Left ventricle myocardium inferior (tissue), 1 donor: ENCODE measurements around the gene KRTAP10-2. TPM values are rescaled to one million over a fixed set of nuclear protein-coding genes. Genes with fewer than 3 reads are reported as not detected.
"Not testable (repeated sequence)": the region's sequence is repeated elsewhere in the genome, so short reads cannot be mapped to it uniquely, and the experiment has no call there.

Experiments used
- DNase-seq: peaks from one replicate; pipeline ENCODE4 v3.0.0-alpha.2; 2020
- H3K27ac ChIP-seq: fragments of 200-600 bp; replicated peaks from 2 replicates; pipeline ENCODE4 v1.8.0; 2021
- H3K27me3 ChIP-seq: fragments of 200-600 bp; 2 replicates; pipeline ENCODE4 v1.8.0; 2021; ENCODE audit warnings: low read depth
- H3K36me3 ChIP-seq: fragments of 200-600 bp; 2 replicates; pipeline ENCODE4 v1.8.0; 2021
- H3K4me1 ChIP-seq: fragments of 200-600 bp; 2 replicates; pipeline ENCODE4 v1.8.0; 2021
- H3K4me3 ChIP-seq: fragments of 200-600 bp; 2 replicates; pipeline ENCODE4 v1.8.0; 2021; ENCODE audit warnings: mild to moderate bottlenecking, moderate library complexity
- H3K9me3 ChIP-seq: fragments of 200-600 bp; replicated peaks from 2 replicates; pipeline ENCODE4 v1.8.0; 2021
- intact Hi-C: fragments of 100-400 bp; cut with micrococcal nuclease; formaldehyde crosslinking; loops from one replicate; pipeline ENCODE4 v1.11.0; 2022
- total RNA-seq: library from RNA; stranded (reverse); fragmentation: NEBNext Ultra II Directional; extraction: Animal tissue kit (Norgen Biotek cat#: 25700); gene quantifications from one replicate; pipeline ENCODE4 v1.2.1, GENCODE V29; 2021
- TF ChIP-seq, protein P1 (sequence below): fragments of 200-600 bp; IDR thresholded peaks from 2 replicates; pipeline ENCODE4 v1.8.0; 2021; ENCODE audit warnings: antibody characterized with exemption, mild to moderate bottlenecking, borderline replicate concordance
- donor health status: DM: no; HTN: yes; CAD: no; lungs with severe emphysema.

Gene KRTAP10-2
- total RNA-seq, 1 donor from 2014 or later: not detected

DNA sequence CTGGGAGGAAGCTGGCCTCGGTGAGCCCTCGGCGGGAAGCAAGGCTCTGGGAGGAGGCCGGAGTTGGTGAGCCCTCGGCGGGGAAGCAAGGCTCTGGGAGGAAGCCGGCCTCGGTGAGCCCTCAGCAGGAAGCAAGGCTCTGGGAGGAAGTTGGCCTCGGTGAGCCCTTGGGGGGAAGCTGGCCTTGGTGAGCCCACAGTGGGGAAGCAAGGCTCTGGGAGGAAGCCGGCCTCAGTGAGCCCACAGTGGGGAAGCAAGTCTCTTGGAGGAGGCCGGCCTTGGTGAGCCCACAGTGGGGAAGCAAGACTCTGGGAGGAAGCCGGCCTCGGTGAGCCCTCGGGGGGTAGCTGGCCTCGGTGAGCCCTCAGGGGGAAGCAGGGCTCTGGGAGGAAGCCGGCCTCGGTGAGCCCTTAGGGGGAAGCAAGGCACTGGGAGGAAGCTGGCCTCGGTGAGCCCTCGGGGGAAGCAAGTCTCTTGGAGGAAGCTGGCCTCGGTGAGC lies 47.4 kb downstream of the KRTAP10-2 start:
- DNase-seq: no peak
- Histone ChIP-seq H3K36me3 (no peaks in the 10 kb centered on the region), H3K27me3 (peaks cover 44% of the 10 kb centered on the region), H3K9me3 (no peaks in the 10 kb centered on the region), H3K4me1 (no peaks in the 10 kb centered on the region), H3K4me3 (no peak overlapping the region), H3K27ac (no peak overlapping the region)
- TF ChIP-seq, protein P1, sequence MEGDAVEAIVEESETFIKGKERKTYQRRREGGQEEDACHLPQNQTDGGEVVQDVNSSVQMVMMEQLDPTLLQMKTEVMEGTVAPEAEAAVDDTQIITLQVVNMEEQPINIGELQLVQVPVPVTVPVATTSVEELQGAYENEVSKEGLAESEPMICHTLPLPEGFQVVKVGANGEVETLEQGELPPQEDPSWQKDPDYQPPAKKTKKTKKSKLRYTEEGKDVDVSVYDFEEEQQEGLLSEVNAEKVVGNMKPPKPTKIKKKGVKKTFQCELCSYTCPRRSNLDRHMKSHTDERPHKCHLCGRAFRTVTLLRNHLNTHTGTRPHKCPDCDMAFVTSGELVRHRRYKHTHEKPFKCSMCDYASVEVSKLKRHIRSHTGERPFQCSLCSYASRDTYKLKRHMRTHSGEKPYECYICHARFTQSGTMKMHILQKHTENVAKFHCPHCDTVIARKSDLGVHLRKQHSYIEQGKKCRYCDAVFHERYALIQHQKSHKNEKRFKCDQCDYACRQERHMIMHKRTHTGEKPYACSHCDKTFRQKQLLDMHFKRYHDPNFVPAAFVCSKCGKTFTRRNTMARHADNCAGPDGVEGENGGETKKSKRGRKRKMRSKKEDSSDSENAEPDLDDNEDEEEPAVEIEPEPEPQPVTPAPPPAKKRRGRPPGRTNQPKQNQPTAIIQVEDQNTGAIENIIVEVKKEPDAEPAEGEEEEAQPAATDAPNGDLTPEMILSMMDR: no peak
- intact Hi-C loops: no loop called here

DNA sequence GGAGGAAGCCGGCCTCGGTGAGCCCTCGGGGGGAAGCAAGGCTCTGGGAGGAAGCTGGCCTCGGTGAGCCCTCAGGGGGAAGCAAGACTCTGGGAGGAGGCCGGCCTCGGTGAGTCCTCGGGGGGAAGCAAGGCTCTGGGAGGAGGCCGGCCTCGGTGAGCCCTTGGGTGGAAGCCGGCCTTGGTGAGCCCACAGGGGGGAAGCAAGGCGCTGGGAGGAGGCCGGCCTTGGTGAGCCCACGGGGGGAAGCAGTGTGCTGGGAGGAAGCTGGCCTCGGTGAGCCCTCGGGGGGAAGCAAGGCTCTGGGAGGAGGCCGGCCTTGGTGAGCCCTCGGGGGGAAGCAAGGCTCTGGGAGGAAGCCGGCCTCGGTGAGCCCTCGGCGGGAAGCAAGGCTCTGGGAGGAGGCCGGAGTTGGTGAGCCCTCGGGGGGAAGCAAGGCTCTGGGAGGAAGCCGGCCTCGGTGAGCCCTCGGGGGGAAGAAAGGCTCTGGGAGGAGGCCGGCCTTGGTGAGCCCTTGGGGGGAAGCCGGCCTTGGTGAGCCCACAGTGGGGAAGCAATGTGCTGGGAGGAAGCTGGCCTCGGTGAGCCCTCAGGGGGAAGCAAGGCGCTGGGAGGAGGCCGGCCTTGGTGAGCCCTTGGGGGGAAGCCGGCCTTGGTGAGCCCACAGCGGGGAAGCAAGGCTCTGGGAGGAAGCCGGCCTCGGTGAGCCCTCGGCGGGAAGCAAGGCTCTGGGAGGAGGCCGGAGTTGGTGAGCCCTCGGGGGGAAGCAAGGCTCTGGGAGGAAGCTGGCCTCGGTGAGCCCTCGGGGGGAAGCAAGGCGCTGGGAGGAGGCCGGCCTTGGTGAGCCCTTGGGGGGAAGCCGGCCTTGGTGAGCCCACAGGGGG lies 48.1 kb downstream of the KRTAP10-2 start:
- DNase-seq, H3K9me3 ChIP-seq, H3K36me3 ChIP-seq, H3K4me3 ChIP-seq, H3K27ac ChIP-seq, intact Hi-C loops, H3K4me1 ChIP-seq: not testable (repeated sequence)
- H3K27me3 ChIP-seq: peaks cover 43% of the 10 kb centered on the region

DNA sequence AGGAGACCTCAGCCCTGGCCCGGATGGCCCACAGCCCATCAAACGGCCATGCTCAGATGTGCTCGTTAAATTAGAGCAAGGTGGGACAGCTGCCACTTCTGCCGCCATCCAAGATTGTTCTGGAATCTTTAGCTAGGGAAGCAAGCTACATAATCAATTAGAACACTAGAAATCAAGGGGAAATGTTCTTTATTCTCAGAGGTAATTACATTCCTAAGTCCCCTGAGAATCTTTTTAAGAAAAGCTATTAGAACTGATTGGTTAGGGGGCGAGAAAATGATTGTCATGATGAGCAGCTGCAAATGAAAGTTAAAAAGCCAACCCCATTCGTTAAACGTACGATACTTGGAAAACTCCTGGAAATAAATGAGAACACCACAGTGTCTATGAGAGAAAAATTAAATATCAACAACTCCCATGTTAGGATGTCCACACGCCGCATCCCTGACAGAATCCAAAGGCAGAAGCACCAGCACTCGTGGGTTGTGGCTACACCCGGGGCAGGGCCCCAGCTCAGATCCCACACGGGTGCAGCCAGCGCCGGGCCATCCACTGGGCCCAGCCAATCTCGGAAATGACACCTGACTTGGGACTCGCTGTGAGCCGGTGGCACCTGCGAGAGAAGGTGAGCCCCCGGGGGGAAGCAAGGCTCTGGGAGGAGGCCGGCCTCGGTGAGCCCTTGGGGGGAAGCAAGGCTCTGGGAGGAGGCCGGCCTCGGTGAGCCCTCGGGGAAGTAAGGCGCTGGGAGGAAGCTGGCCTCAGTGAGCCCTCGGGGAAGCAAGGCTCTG lies 48.9 kb downstream of the KRTAP10-2 start:
- intact Hi-C loops: no loop called here
- TF ChIP-seq, protein P1: no peak
- Histone ChIP-seq H3K4me3 (no peak overlapping the region), H3K36me3 (no peaks in the 10 kb centered on the region), H3K4me1 (peaks cover 10% of the 10 kb centered on the region), H3K27me3 (peaks cover 39% of the 10 kb centered on the region), H3K9me3 (no peaks in the 10 kb centered on the region), H3K27ac (no peak overlapping the region)
- DNase-seq: no peak

Other genes with a start within 250 kb of the KRTAP10-2 start
- gene CFAP410, start 212.1 kb downstream of the KRTAP10-2 start, total RNA-seq: 12.0 TPM
- 1.8 TPM for gene TRPM2, start 197.9 kb downstream of the KRTAP10-2 start, total RNA-seq
- 1.8 TPM for gene LRRC3, start 96.0 kb downstream of the KRTAP10-2 start, total RNA-seq
- gene KRTAP10-1, start 11.3 kb downstream of the KRTAP10-2 start, total RNA-seq: not detected
- not detected for gene KRTAP10-3, start 7.3 kb upstream of the KRTAP10-2 start, total RNA-seq
- not detected for gene KRTAP10-4, start 22.2 kb upstream of the KRTAP10-2 start, total RNA-seq
- gene KRTAP10-5, start 29.1 kb upstream of the KRTAP10-2 start, total RNA-seq: not detected
- not detected for gene KRTAP10-6, start 41.0 kb upstream of the KRTAP10-2 start, total RNA-seq
- gene KRTAP10-7, start 49.1 kb upstream of the KRTAP10-2 start, total RNA-seq: not detected
- not detected for gene KRTAP10-8, start 60.6 kb upstream of the KRTAP10-2 start, total RNA-seq
- gene KRTAP10-9, start 75.6 kb upstream of the KRTAP10-2 start, total RNA-seq: not detected
- not detected for gene KRTAP10-10, start 85.9 kb upstream of the KRTAP10-2 start, total RNA-seq
- not detected for gene KRTAP10-11, start 94.9 kb upstream of the KRTAP10-2 start, total RNA-seq
- gene KRTAP12-4, start 103.2 kb upstream of the KRTAP10-2 start, total RNA-seq: not detected
- gene KRTAP12-3, start 106.4 kb upstream of the KRTAP10-2 start, total RNA-seq: not detected
- not detected for gene KRTAP12-2, start 115.4 kb upstream of the KRTAP10-2 start, total RNA-seq
- not detected for gene KRTAP12-1, start 130.7 kb upstream of the KRTAP10-2 start, total RNA-seq
- gene KRTAP10-12, start 145.7 kb upstream of the KRTAP10-2 start, total RNA-seq: not detected
- gene TSPEAR, start 160.1 kb upstream of the KRTAP10-2 start, total RNA-seq: 3.3 TPM